Fibroblast of lung (primary cell): ENCODE measurements around the gene FBXW5. TPM values are rescaled to one million over a fixed set of nuclear protein-coding genes. Genes with fewer than 3 reads are reported as not detected.

Source experiments
- DNase-seq, 2 donors: peaks; one replicate each; pipeline versions ENCODE4 v3.0.0 to v3.0.0-alpha.2; 2010; ENCODE audit warnings: low read depth in 2 of 2
- H2AFZ ChIP-seq: 2 replicates; pipeline ENCODE4 v1.5.1; 2012; ENCODE audit warnings: low read length, control low read depth, inconsistent platforms
- H3K27ac ChIP-seq: 2 replicates; pipeline ENCODE4 v1.5.1; 2011; ENCODE audit warnings: low read length, control low read depth; ENCODE audit not compliant: insufficient read depth
- H3K27me3 ChIP-seq: 2 replicates; pipeline ENCODE4 v1.5.1; 2011; ENCODE audit warnings: mild to moderate bottlenecking, low read length; ENCODE audit not compliant: control insufficient read depth, insufficient read depth
- H3K36me3 ChIP-seq: 2 replicates; pipeline ENCODE4 v1.5.1; 2011; ENCODE audit warnings: low read length; ENCODE audit not compliant: control insufficient read depth, insufficient read depth
- H3K4me1 ChIP-seq: 2 replicates; pipeline ENCODE4 v1.5.1; 2011; ENCODE audit warnings: low read length; ENCODE audit not compliant: control insufficient read depth, insufficient read depth; ENCODE audit errors: extremely low read depth
- H3K4me2 ChIP-seq: 2 replicates; pipeline ENCODE4 v1.5.1; 2011; ENCODE audit warnings: low read length, control low read depth; ENCODE audit not compliant: insufficient read depth; ENCODE audit errors: extremely low read depth
- H3K4me3 ChIP-seq, 4 experiments: fragments of 200-600 bp in 1 of 4; sonication (generic) in 1 of 4; replicated peaks in 1 of 4; 2 replicates each; pipeline ENCODE4 v1.5.1; 2011 to 2016; ENCODE audit warnings: low read length in 4 of 4, low read depth in 3 of 4, mild to moderate bottlenecking in 3 of 4, control low read depth in 2 of 4, inconsistent platforms in 1 of 4, mixed read lengths in 1 of 4; ENCODE audit not compliant: insufficient read depth in 1 of 4; ENCODE audit errors: control extremely low read depth in 1 of 4
- H3K79me2 ChIP-seq: 2 replicates; pipeline ENCODE4 v1.5.1; 2012; ENCODE audit warnings: mild to moderate bottlenecking, low read length, inconsistent platforms; ENCODE audit not compliant: control insufficient read depth, insufficient read depth
- H3K9ac ChIP-seq: 2 replicates; pipeline ENCODE4 v1.5.1; 2011; ENCODE audit warnings: mild to moderate bottlenecking, low read length, control low read depth; ENCODE audit not compliant: insufficient read depth
- H3K9me3 ChIP-seq: 2 replicates; pipeline ENCODE4 v1.5.1; 2012; ENCODE audit warnings: low read depth, low read length; ENCODE audit not compliant: control insufficient read depth, insufficient read depth
- H4K20me1 ChIP-seq: 2 replicates; pipeline ENCODE4 v1.5.1; 2011; ENCODE audit warnings: low read length; ENCODE audit not compliant: control insufficient read depth, insufficient read depth; ENCODE audit errors: extremely low read depth
- EZH2 ChIP-seq: IDR thresholded peaks from 2 replicates; pipeline ENCODE4 v1.5.1; 2012; ENCODE audit warnings: low read length, control low read depth, mild to moderate bottlenecking; ENCODE audit errors: missing control alignments
- polyA minus RNA-seq: library from RNA; depleted of rRNA, polyadenylated mRNA; stranded (reverse); fragments of >200 nt; gene quantifications from 2 replicates; pipeline ENCODE4 v1.2.3, GENCODE V29; 2011; ENCODE audit warnings: low replicate concordance
- polyA plus RNA-seq, 2 donors: library from polyadenylated mRNA; depleted of rRNA in 1 of 2; stranded (reverse) in 1 of 2; unstranded in 1 of 2; fragments of >200 nt; gene quantifications; 2 replicates each; pipeline ENCODE4 v1.2.1, GENCODE V29; 2011 to 2012; ENCODE audit warnings: missing spikeins in 1 of 2
- total RNA-seq: library from RNA; depleted of rRNA; stranded (reverse); fragments of >200 nt; gene quantifications from 2 replicates; pipeline ENCODE4 v1.2.1, GENCODE V29; 2014
- TF ChIP-seq, protein P1 (sequence below), 2 donors: IDR thresholded peaks in 1 of 2; conservative IDR thresholded peaks in 1 of 2; 1 replicate in 1 of 2; 2 replicates in 1 of 2; pipeline ENCODE4 v1.5.1; 2011 to 2012; ENCODE audit warnings: low read length in 2 of 2, control low read depth in 1 of 2, inconsistent platforms in 1 of 2, low read depth in 1 of 2, mild to moderate bottlenecking in 1 of 2

Gene FBXW5, protein sequence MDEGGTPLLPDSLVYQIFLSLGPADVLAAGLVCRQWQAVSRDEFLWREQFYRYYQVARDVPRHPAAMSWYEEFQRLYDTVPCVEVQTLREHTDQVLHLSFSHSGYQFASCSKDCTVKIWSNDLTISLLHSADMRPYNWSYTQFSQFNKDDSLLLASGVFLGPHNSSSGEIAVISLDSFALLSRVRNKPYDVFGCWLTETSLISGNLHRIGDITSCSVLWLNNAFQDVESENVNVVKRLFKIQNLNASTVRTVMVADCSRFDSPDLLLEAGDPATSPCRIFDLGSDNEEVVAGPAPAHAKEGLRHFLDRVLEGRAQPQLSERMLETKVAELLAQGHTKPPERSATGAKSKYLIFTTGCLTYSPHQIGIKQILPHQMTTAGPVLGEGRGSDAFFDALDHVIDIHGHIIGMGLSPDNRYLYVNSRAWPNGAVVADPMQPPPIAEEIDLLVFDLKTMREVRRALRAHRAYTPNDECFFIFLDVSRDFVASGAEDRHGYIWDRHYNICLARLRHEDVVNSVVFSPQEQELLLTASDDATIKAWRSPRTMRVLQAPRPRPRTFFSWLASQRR
- total RNA-seq, result 136 and 166 TPM in 2 replicates
- 31.3 and 39.9 TPM in 2 replicates for polyA plus RNA-seq
- polyA plus RNA-seq (2012), result 56.6 and 83.9 TPM in 2 replicates
- 75.4 and 113 TPM in 2 replicates for polyA minus RNA-seq

DNA sequence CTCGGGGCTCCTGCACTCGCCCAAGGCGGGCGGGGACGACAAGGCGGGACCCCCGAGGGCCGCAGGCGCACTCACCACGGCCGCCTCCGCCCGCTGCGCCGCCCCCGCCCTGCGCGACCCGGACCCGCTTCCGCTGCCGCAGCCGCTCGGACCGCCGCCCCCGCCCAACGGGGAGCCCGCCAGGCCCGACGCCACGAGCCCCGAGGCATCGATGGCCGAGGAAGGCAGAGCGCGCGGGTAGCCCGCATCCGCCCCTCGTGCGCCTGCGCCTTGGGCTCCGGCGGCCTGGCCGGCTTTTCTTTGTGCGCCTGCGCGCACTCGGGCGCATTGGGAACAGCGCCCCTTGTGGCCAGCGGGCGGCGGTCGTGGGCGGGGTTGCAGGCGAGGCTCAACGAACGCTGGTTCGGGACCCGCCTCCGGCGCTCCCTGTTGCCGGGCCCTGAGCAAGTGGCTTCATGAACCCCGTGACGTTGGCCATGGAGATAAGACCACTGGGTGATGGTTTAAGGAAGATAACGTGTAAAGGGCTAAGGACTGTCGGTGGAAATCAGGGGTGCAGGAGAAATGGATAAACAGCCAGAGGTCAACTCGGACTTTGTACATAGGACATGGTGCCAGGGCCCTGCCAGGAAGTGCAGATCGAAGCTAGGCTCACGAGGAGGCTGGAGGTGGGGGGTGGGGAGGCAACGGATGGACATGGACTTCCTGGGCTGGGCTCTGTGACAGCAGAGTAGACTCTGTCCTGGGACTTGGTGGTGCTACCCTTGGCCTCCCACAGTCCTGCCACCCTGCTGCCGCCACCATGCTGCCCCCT lies at the start of gene FBXW5, which contains the start of gene C8G:
TSS of gene FBXW5 (minus strand) at position 220 of the 814 bp plus-strand sequence. CDS start 655 bp downstream, outside the sequence.
TSS of gene C8G (plus strand) at position 725 of the 814 bp plus-strand sequence. CDS start at position 803, 78 bp downstream.
- Histone ChIP-seq H3K36me3 (peaks cover 35% of the 10 kb centered on the region), H3K4me3 (peak within 1 kb of the TSS; percentile 61 to 90 (median 84)), H3K9me3 (no peaks in the 10 kb centered on the region), H3K9ac (peak within 1 kb of the TSS; percentile 80), H3K4me1 (peaks cover 2% of the 10 kb centered on the region), H3K4me2 (peak within 1 kb of the TSS; percentile 88), H2AFZ (peak within 1 kb of the TSS; percentile 38), H3K79me2 (peaks cover 23% of the 10 kb centered on the region), H3K27me3 (no peaks in the 10 kb centered on the region), H4K20me1 (no peaks in the 10 kb centered on the region), H3K27ac (peak within 1 kb of the TSS; percentile 85)
- DNase-seq, result peak; percentile 87 to 92
- TF ChIP-seq, protein P1, sequence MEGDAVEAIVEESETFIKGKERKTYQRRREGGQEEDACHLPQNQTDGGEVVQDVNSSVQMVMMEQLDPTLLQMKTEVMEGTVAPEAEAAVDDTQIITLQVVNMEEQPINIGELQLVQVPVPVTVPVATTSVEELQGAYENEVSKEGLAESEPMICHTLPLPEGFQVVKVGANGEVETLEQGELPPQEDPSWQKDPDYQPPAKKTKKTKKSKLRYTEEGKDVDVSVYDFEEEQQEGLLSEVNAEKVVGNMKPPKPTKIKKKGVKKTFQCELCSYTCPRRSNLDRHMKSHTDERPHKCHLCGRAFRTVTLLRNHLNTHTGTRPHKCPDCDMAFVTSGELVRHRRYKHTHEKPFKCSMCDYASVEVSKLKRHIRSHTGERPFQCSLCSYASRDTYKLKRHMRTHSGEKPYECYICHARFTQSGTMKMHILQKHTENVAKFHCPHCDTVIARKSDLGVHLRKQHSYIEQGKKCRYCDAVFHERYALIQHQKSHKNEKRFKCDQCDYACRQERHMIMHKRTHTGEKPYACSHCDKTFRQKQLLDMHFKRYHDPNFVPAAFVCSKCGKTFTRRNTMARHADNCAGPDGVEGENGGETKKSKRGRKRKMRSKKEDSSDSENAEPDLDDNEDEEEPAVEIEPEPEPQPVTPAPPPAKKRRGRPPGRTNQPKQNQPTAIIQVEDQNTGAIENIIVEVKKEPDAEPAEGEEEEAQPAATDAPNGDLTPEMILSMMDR (conservative IDR thresholded peaks at IDR 0.05 in 1 of 2, IDR thresholded peaks at IDR 0.05 in 1 of 2; ENCODE audit: low read depth in 1 of 2, low read length in 2 of 2), result peak; percentile 69 to 71
- TF ChIP-seq EZH2, result no peak

DNA sequence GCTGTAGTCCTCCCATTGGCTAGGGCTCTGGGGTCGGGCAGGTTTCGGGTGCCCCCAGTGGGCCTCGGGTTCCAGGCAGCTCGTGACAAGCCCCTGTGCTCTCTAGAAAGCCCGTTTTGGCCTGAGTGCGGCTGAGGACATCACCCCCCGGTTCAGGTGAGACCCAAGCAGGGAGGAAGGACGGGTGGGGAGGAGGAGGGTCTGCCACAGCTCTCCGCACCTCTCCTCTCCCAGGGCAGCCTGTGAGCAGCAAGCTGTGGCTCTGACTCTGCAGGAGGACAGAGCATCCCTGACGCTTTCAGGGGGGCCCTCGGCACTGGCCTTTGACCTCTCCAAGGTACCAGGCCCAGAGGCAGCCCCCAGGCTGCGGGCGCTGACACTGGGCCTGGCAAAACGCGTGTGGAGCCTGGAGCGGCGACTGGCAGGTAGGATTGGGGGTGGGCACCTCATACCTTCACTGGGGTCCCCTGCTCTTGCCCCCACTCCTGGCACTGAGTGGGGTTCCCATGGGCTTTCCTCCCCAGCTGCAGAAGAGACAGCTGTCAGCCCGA lies 48.4 kb upstream of the FBXW5 start:
- Histone ChIP-seq H3K79me2 (peaks cover 4% of the 10 kb centered on the region), H3K36me3 (peaks cover 2% of the 10 kb centered on the region), H3K27ac (peak overlapping the region; percentile 47), H3K9ac (peak overlapping the region; percentile 40), H3K27me3 (peaks cover 6% of the 10 kb centered on the region), H3K4me3 (peak overlapping the region; percentile 68 to 84 (median 74)), H3K9me3 (no peaks in the 10 kb centered on the region), H2AFZ (peak overlapping the region; percentile 67), H3K4me2 (peak overlapping the region; percentile 92), H3K4me1 (peaks cover 8% of the 10 kb centered on the region), H4K20me1 (no peaks in the 10 kb centered on the region)
- no peak for TF ChIP-seq EZH2
- TF ChIP-seq, protein P1 (conservative IDR thresholded peaks at IDR 0.05 in 1 of 2, IDR thresholded peaks at IDR 0.05 in 1 of 2; ENCODE audit: low read depth in 1 of 2, low read length in 2 of 2), result no peak
- DNase-seq, result no peak
